Stimulated activated CD4-positive, alpha-beta T cell treated with anti-CD3 and anti-CD28 coated beads, Interleukin-2, amount 100 ng/mL, for 48 hours (primary cell): ENCODE results near the gene WFIKKN1.

ENCODE experiments used
- DNase-seq, 2 donors: peaks; one replicate each; pipeline ENCODE4 v3.0.0-alpha.2; 2020

Gene WFIKKN1

DNA sequence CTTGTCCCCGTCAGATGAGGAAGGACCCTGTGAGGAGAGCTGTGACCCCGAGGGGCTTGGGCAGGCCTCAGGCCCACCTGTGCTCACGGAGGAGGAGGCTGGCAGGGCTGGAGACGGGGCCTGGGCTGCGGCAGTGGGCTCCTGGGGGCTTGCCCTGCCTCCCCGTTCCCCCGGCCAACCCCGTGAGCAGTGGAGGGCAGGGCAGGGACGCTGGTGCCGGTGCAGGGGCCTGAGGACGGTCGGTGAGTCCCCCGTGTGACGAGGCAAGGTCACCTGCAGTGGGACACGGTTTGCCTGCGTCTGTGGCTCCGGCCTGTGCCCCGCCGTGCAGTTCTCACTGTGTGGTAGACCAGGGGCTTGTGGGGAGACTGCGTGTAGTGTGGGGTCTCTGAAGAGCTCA lies 28.8 kb downstream of the WFIKKN1 start:
- DNase-seq, result no peak

DNA sequence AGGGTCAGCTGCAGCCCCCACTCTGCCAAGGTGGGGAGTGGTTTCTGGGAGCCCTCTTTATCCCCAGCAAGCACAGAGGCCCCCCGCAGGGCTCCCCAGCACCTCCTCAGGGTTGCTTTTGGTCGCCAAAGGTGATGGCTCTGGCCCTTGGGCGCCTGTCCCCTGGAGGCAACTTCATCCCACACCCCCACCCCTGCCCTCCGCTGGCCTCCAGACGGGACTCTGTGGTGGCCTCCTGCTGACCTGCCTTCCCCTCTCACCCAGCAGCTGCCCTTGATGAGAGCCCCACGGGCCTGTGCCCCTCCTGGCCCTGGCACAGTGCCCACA lies 29.3 kb downstream of the WFIKKN1 start:
- DNase-seq, result no peak

DNA sequence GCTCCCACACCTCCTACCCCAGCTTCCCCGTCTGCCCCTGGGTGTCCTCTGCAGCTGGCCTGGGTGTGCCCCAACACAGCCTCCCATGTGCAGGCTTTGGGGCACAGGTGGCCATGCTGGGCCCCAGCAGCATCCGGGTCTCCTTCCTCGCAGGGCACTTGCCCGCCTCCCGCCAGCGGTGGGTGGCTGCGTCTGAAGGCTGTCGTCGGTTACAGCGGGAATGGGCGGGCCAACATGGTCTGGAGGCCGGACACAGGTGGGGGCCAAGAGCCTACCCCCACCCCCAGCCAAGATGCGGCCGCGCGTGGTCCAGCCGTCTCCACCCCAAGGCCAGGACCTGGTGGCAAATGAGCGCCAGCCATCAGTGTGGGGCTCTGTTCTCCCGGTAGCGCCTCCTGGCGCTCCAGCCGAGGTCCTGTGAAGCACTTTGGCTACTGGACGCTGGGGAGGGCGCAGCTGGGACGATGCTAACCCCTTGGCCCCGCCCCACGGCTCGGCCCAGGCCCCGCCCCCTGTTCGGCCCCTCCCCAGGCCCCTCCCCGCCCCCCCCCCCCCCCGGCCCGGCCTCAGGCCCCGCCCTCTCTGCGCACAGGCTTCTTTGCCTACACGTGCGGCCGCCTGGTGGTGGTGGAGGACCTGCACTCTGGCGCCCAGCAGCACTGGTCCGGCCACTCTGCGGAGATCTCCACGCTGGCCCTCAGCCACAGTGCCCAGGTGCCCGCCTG lies 29.8 kb downstream of the WFIKKN1 start:
- peak; percentile 56 to 65 for DNase-seq

DNA sequence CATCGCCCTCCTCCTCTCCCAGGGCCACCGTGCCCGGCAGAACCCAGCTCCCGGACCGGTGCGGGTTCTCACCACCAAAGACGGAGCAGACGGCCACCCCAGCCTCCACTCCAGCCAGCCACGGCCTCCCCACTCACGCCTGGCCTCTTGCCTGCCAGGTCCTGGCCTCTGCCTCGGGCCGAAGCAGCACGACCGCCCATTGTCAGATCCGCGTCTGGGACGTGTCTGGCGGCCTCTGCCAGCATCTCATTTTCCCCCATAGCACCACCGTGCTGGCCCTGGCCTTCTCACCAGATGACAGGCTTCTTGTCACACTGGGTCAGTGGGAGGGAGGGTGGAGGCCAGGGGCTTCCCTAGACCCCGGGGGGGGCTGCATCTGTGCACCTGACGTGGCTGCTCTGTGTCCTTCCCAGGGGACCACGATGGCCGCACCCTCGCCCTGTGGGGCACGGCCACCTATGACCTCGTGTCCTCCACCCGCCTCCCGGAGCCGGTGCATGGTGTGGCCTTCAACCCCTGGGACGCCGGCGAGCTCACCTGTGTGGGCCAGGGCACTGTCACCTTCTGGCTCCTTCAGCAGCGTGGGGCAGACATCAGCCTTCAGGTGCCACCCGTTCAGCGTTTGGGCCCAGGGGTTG lies 30.5 kb downstream of the WFIKKN1 start:
- no peak for DNase-seq

DNA sequence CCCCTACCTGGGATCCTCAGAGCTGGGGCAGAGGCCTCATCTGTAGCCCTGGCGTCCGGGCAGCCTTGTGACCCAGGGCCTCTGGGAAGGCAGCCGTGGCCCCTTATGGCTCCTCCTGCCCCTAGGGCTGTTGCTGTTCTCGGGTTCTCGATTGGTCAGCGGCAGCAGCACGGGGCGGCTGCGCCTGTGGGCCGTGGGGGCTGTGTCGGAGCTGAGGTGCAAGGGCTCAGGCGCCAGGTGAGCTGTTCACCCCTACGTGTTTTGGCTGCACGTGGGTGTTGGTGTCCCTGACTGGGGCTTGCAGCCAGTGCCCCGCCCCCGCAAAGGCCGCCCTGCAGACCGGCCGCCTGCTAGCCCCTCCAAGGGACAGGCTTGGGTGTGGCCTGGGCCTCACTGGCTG lies 31.3 kb downstream of the WFIKKN1 start:
- no peak for DNase-seq

DNA sequence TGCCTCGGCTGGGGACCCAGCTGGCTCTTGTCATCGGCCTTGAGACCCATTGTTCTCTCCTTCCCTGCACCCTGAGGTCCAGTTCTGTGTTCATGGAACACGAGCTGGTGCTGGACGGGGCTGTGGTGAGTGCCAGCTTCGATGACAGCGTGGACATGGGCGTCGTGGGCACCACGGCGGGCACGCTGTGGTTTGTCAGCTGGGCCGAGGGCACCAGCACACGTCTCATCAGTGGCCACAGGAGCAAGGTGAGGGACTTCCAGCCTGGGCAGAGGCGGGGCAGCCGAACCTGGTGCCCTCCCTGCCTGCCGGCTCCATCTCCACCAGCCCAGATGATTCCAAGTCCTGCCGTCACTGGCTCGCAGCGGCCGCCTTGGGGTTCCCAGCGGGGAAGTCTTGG lies 31.8 kb downstream of the WFIKKN1 start:
- no peak for DNase-seq

DNA sequence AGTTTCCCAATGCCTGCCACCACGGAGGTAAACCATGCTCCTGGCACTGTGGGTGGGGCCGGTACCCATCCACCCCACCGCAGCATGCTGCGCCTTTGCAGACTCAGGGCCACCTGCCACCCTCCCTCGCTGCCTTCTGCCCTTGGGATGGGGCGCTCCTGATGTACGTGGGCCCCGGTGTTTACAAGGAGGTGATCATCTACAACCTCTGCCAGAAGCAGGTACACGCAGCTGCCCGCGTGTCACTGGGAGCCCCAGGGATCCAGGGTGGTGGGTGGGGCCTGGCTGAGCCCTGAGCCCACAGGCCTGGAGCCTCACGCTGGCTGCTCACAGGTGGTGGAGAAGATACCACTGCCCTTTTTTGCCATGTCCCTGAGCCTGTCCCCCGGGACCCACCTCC lies 35.8 kb downstream of the WFIKKN1 start:
- DNase-seq, result no peak

DNA sequence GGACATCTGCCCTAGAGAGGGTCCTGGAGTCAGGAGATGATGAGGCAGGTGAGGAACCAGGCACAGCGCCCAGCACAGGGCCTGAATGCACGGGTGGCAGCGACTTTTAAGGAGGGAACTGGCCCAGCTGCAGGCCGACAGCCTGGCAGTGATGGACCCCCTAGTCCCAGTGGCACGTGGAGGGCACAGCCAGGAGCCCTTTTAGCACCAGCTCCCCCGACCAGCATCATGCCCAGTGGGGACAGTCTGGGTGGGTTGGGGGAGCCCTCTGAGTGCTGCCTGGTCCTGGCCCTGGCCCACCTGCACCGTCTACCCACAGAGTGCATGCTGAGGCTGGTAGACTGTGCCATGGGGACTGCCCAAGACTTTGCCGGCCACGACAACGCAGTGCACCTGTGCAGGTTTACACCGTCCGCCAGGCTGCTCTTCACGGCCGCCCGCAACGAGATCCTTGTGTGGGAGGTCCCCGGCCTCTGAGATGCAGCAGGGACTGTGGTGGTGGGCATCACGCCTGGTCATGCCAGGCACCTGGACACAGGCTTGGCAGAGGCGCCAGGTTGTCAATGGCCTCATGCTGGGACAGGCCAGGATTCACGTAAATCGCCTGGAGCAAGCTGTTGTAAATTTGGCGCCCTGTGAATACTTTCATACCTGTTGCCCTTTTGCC lies 36.5 kb downstream of the WFIKKN1 start:
- DNase-seq, result no peak

DNA sequence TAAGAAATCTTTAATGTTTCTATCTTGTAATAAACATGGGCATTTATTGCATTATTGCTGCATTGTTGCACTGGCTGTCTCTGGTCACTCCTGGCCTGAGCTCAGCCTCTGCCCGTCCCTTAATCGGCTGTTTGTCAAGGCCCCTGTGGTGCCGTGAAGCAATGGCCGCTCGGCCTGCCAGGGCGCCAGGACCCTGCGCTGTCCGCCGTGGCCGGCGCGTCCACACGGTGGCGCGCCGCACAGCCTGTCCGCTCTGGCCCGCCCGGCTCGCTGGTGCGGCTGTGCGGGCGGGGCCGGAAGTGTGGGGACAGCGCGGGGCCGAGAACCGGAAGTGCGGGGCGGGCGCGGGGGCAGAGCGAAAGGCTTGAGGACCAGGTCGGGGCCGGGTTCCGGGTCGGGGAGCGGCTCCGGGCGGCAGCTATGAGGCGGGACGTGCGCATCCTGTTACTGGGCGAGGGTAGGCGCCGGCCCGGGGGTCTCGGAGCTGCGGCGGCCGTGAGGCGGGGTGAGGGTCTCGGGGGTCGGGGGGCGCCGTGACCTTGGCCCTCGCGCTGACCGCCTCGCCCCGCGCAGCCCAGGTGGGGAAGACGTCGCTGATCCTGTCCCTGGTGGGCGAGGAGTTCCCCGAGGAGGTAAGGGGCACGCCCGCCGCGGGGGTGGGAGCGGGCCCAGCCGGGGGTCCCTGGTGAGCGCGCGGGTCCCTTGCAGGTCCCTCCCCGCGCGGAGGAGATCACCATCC lies 37.2 kb downstream of the WFIKKN1 start, which contains the start of gene RHOT2:
RHOT2 (plus strand) TSS at position 353 of the 739 bp plus-strand sequence; CDS start at position 421, 68 bp downstream.
- DNase-seq, result peak; percentile 94 to 96

DNA sequence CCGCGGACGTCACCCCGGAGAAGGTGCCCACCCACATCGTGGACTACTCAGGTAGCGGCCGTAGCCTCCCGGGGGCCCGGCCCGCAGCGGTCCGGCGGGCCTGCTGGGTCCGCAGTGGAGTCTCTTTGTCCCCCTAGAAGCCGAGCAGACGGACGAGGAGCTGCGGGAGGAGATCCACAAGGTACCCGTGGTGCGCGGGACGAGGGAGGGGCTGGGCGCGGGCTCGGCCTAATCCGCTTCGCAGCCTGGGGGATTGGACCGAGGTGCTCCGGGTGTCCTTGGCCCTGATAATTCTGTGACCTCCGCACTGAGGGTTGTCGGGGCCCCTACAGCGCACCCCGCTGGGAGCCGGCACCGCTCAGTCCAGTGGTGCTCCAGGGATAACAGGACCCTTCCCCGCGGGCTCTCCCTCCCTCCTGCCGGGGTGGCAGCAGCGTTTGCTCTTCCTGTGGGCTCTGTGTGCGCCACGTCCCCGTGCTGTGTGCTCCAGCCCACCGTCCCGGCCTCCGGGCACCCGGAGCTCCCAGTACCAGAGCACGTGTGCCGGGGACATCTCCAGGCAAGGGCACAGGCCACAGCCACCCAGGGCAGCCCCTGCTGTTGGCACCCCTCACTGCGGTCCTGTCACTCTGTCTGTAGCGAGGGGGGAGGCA lies 37.9 kb downstream of the WFIKKN1 start:
- DNase-seq, result no peak

DNA sequence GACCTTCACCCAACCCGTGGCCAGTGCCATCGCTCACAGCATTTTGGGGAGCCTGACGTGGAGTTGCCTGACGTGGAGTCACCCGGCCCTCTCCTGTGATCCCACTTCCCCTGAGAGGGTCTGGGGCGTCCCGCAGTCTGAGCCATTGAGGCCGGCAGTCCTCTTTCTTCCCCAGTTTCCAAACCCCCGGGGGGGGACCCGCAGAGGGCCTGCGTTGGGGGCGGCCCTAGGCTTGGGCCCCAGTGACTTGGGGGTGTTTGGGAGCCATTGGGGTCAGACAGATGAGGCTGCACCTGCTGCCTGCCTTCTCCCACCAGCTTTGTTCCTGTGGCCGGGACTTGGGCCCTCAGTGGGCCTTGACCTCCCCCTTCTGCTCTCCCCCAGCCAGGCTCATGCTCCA lies 38.9 kb downstream of the WFIKKN1 start:
- no peak for DNase-seq

DNA sequence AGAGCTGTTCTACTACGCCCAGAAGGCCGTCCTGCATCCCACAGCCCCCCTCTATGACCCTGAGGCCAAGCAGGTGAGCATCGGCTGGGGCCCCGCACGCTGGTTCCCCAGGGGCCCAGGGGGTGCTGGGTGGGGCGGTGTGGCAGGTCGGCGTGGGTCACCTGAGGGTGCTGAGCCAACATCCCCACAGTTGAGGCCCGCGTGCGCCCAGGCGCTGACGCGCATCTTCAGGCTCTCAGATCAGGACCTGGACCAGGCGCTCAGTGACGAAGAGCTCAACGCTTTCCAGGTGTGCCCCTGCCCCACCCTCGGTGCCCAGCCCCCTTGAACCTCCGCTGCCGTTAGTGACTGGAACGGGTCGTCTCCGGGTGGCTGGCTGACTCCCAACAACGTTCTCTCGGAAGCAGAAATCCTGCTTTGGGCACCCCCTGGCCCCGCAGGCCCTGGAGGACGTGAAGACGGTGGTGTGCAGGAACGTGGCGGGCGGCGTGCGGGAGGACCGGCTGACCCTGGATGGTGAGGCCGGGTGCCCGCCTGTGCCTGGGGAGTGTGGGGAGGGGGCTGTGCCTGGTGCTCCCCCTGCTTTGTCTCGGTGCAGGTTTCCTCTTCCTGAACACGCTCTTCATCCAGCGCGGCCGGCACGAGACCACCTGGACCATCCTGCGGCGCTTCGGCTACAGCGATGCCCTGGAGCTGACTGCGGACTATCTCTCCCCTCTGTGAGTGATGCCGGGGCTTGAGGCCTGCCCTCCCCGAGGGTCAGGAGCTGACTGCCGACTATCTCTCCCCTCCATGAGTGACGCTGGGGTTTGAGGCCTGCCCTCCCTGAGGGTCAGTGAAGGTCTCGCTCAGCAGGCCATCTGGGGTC lies 39.9 kb downstream of the WFIKKN1 start:
- DNase-seq, result no peak

DNA sequence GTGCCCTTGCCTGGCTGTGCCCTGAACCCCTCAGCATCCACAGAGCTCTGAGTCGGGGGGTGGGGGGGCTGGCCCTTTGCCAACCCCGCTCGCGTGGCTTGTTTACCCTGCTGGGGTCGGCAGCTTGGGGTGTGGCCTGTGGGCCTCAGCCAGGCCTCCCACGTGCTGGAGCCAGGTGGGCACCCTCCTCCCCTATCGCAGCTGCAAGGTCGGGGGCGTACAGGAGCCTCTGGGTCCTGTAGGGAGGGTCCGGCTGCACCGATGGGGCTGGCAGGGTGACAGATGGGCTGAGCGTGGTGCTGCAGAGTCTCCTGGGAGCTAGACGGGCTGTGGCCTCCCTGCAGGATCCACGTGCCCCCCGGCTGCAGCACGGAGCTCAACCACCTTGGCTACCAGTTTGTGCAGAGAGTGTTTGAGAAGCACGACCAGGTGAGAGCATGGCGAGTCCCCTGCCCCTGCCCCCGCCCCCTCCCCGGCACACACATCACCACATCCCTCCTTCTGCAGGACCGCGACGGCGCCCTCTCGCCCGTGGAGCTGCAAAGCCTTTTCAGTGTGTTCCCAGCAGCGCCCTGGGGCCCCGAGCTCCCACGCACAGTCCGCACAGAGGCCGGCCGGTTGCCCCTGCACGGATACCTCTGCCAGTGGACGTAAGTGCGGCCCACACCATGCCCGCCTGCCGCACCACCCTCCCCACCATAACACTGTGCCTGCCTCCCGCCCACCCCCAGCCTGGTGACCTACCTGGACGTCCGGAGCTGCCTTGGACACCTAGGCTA lies 40.8 kb downstream of the WFIKKN1 start:
- no peak for DNase-seq

DNA sequence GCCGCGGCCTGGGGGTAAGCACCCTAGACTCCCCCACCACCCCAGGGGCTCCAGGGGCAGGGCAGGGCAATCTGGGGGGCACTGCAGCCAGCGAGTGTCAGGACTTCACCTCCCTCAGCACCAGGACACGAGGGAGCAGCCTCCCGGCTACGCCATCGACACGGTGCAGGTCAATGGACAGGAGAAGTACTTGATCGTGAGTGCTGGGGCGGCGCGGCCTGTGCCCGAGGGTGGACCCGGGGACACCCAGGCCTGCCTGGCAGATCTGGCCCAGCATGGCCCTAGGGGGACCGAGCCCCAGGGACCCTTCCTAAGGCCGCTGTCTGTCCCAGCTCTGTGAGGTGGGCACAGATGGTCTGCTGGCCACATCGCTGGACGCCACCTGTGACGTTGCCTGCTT lies 41.6 kb downstream of the WFIKKN1 start:
- DNase-seq, result no peak

DNA sequence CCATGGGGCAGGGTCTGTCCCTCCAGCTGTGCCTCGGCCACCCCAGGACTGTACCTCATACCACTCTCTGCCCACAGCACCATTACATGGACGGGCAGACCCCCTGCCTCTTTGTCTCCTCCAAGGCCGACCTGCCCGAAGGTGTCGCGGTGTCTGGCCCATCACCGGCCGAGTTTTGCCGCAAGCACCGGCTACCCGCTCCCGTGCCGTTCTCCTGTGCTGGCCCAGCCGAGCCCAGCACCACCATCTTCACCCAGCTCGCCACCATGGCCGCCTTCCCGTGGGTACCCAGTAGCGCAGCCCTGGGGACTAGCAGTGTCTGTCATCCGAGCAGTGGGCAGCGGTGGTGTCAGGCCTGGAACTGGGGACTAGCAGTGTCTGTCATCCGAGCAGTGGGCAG lies 42.1 kb downstream of the WFIKKN1 start:
- DNase-seq, result no peak

DNA sequence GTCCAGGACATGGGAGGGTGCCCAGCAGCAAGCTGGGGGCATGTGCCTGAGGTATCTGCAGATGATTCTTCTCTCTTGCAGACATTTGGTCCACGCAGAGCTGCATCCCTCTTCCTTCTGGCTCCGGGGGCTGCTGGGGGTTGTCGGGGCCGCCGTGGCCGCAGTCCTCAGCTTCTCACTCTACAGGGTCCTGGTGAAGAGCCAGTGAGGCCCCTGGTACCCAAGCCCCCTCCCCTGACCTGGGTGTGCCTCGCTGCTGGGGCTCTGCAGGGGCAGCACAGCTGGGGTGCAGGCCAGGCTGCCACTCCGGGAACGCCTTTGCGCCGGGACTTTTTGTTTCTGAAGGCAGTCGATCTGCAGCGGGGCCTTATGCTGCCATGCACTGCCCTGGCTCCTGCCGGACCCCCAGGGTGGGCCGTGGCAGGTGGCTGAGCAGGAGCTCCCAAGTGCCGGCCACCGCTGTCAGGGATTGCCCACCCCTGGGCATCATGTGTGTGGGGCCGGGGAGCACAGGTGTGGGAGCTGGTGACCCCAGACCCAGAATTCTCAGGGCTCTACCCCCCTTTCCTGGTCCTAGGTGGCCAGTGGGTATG lies 42.7 kb downstream of the WFIKKN1 start:
- no peak for DNase-seq

DNA sequence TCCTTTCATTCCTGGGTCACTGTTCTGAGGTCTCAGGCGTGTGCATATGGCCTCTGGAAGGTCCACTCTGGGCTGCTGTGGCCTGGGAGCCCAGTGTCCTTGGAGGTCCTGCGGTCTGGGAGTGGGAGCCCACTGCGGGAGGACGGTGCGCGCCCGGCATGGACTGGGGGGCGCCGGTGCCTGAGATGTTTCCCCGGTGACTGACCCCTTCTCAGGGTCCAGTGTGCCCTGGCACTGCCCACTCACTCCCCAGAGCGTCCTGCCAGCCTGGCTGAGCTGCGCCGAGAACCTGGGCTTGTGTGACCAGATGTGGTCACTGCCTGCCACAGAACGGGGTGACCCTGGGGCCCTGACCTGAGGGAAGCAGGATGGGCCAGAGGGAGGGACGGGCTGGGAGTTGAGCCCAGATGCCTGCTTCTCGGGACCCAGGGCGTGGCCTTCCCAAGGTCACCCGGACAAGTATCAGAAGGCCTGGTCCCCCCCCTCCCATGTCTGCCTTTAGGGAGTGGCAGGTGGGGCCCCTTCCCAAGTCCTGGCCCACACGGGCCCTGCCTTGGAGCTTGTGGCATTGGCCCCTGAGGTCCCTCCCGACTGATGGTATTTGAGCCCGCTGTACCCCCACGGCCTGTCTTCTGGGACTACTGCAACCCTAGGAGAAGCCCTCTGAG lies 43.6 kb downstream of the WFIKKN1 start:
- no peak for DNase-seq

DNA sequence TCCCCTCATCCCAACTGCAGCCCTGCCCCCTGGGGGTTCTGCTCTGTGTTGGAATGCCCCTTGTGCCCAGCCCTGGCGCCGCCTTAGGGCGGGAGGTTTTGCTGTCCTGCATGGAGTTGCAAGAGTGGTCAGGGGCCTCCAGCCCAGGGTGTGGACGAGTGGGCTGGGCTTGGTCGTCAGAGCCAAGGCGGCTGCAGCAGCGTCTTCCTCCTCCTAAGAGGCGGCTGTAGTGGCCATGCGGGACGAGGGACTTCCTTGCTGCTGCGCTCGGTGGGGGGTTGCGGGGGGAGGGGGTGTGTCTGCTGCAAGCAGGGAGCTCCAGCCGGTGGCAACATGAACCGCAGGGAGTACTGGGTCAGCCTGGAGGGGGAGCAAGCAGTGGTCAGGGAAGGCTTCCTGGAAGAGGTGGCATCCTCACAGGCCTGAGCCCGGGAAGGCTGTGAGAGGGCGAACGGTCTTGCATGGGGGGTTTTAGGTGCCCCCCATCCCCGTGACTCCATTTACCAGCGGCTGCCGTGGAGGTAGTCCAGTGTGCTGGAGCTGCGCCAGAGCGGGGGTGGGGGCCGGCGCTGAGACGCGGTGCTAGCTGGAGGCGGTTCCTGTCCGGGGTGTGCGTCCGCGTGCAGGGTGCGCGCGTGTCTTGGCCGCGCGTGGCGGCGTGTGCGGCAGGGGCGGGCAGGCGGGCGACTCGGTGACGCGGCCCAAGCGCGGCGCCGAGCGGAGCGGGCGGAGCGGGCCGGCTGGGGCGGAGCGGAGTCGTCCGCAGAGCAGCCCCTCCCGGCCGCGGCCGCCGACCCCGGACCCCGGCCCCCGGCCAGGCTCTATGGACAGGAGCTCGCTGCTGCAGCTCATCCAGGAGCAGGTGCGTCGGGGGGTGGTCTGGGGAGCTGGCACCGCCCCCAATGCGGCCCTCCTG lies 44.4 kb downstream of the WFIKKN1 start, which contains the start of gene RHBDL1:
RHBDL1 (plus strand) TSS at position 704 of the 916 bp plus-strand sequence; CDS start at position 824, 120 bp downstream.
- no peak for DNase-seq
